EL (cell line): ENCODE results near the gene CAMK1D.

Experiments
- DNase-seq: peaks from one replicate; pipeline ENCODE4 v3.0.0-alpha.2; 2016

CAMK1D gene

DNA sequence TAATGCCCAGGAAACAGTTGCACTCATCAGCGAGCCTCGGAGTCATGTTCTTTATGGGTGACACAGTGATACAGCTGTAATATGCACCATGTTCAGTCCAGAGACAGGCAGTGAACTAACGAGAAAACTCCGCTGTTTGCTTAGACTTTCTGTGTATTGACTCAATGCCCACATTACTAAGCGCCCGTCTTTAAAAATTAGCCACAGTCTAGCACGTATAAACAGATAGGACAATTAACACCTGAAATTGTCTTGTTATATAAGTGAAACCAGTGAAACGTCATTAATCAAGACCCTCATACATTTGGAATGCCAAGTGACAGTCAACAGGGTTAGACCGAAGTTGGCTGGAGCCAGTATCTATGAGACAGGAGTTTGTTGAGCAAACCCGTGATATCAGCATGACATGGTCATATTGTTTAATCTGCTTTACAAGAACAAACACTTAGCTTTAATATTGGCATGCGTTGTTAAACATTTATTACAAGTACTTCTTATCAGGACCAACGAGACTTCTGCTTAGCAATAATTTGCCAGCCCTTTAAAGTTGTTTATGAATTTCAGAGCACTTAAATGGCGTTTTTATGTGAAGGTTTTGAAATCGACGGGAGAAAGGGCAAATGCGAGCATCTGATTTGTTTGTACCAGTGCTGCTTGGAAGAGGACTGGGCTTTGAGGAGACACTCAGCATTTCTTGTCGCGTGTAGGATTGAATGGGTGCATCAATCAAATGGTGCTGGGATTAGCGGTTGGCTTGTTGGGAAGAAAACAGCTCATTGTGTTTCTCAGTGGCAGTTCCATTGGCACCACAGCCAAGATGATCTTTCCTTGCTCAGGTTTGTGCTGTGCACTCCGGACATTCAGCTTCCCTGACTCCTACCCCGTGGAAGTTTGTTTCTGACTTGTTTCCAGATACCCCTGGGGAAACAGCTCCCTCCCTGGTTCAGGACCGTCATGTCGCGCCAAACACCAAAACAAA lies 56.3 kb downstream of the CAMK1D start:
- no peak for DNase-seq

DNA sequence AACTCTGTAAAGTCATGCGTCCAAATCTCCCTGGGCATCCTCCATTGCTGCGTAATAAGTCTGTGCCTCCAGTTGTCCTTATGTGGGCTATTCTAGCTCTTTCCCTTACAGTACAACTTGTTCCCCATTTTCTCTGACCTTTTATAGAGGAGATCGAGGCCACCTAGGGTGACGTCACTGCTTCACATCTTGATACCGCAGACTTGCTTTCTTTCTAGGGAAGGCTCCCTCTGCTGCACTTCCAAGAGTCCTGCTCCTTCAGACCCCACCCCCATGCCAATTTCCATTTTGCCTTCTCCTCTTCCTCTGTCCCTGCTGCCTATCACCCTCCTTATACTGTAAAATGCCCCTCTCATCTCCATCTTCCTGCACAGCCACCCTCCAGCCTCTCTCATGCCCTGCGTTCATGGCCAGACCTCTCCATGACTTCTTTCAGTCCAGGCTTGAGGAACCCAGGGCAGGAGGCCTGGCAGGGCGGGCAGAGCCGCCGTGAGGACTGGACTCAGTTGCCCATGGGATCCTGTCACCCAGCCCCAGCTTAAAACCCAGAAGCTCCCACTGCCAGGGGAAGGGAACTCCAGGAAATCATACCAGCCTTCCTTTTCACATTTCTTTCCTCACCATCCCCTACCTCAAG lies 57.5 kb downstream of the CAMK1D start:
- DNase-seq: no peak

DNA sequence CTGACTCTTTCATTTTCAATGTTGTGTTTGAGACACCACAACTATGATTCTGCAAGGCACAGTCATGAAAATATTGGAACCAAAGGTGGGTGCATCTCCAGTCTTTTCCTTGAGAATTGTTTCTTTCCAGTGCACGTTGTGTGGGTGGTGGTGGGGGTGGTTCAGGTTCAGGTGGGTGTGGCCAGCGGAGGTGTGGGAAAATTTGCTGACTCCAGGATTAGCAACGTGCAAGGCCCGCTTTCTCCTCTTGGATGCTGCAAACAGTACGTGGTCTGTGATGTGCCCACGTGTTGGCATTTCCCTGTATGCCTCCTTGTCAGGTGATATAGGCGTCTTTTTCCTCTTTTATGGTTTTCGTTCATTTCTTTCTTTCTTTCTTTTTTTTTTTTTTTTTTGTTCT lies 59.1 kb downstream of the CAMK1D start:
- no peak for DNase-seq

DNA sequence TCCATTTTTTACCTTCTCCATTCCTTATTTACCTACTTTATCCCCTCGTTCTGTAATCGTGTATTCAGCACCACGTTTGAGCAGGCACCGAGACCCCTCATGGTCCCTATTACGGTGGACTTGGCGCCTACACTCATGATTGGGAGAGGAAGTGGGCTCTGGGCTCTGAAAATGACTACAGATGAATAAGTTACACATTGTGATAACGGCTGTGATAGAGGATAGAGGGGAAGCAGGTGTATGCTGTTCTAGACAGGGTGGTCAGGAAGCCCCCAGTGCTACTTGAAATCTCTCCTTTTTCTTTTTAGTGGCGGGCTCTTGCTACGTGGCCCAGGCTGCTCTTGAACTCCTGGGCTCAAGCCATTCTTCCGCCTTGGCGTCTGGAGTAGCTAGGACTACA lies 59.8 kb downstream of the CAMK1D start:
- DNase-seq: no peak

DNA sequence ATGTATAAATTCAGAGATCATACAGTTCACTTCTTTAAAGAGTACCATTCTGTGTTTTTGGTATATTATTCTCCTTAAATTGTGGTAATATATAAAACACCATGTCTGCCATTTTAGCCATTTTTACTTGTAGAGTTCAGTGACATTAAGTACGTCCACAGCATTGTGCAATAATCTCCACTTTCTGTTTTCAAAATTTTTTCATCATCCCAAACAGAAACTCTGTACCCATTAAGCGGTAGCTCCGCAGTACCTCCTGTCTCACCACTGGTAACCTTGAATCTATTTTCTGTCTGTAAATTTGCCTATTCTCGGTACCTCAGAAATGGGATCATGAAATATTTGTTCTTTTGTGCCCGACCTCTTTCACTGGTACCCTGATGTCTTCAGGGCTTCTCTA lies 60.3 kb downstream of the CAMK1D start:
- no peak for DNase-seq

DNA sequence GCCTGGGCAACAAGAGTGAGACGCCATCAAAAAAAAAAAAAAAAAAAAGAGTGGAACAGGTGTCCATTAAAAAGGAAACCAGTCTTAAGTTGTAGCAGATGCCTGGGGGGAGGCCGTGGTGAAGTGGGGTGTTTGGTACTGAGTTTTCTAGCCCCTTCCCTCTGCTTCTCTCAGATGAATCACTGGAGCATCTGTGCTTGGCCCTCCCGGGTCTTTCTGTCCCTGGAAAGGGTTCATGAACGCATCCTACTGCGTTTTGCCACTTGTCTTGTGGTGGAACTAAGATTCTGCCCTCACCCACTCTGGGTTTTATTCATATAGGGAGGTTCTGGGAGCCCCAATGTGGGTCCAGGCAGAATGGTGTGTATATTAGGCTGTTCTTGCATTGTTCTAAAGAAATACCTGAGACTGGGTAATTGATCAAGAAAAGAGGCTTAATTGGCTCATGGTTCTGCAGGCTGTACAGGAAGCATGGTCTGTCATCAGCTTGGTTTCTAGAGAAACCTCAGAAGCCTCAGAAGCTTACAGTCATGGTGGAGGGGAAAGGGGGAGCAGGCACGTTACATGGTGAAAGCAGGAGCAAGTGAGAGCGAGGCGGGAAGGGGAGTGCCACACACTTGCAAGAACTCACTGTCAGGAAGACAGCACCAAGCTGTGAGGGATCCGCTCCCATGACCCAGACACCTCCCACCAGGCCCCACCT lies 63.5 kb downstream of the CAMK1D start:
- DNase-seq: no peak

DNA sequence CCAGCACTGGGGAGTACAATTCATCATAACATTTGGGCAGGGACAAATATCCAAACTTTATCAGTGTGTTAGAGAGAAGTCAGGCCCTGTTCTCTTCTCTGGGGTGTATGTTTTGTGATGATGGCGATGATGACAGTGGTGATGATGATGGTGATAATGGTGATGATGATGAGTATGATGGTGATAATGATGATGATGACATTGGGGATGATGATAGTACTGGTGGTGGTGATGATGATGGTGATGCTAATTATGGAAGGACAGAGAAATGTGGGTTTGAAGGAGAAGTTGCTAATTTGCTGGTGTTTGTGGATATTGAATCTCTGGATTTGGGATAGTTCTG lies 64.0 kb downstream of the CAMK1D start:
- DNase-seq: no peak

DNA sequence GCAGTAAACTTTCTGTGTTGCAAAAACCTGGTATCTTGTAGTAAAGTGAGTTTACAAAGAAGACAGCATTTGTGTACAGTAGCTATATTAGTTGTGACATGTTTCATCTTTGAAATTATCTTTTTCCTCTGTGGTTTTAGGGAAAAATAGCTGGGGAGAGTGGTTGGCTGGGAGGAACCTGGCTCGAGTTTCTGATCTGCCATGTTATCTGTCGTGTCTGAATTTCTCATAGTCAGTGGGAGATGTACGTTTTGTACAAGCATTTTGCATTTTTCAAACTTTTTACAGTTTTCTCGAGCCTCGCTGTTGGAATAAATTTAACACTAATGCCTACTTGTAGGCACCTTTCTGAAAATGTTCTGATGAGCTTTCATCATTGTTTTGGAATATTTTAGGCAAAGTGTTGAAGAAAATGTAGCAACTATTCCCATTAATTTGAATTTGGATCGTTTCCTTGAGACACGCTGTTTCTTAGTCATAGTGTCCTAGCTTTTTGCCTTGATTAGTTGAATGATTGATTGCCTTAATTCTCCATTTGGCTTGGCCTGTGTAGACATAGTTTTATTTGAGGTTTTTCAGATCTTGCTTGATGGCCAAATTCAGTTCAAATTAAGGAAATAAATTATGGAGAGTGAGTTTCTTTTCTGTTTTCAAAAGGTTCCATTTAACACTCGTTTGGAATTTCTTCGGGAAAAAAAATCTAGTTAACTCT lies 65.1 kb downstream of the CAMK1D start:
- no peak for DNase-seq

DNA sequence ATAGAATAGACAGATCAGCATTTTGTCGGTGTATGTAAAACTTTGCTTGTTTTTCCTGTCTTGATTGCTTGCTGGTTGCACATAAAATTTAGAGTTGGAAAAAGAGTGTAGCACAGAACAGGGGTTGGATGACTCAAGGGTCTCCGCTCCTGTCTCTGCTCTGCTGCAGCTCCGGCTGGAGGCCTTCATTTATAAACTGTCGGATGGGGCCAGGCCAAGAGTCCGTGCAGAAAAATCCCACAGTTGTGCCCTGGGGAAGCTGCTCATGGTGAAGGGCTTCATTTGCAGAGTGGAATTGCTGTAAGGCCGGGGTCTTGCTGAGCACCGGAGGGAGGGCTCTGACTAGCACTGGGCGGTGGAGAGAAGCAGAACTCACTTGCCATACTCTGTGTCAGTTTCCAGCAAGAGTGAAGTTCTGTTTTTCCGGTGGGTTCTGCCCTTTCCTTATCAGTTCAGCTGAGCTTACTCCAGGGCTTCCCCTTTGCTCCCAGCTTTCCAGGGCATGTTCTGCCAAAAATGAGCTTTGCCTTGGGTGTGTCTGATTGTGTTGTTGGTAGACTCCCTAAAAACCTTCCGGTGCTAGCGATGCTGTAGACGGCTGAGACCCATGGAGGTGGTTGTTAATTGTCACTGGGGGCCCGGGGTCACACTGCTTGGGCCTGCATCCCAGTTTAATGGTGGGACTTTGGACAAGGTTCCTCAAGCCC lies 67.2 kb downstream of the CAMK1D start:
- DNase-seq: no peak

DNA sequence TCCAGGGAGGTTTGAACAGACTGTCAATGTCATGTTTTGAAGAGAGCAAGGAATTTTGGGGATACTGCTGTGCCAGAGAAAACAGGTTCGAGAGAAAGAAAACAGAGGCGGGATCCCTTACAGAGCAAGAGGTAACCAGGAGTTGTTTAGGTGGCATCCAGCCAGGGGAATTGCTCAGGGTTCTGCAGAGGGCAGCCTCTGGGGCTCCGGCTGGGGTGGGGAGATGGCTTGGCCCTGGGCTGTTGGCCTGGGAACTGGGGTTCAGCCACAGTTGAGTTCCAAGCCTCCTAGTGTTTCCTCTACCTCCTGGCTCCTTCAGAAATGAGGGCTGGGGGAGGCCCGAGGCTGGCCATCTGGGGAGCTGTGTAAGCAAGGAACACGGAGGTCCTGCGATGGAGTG lies 68.0 kb downstream of the CAMK1D start:
- DNase-seq: no peak

DNA sequence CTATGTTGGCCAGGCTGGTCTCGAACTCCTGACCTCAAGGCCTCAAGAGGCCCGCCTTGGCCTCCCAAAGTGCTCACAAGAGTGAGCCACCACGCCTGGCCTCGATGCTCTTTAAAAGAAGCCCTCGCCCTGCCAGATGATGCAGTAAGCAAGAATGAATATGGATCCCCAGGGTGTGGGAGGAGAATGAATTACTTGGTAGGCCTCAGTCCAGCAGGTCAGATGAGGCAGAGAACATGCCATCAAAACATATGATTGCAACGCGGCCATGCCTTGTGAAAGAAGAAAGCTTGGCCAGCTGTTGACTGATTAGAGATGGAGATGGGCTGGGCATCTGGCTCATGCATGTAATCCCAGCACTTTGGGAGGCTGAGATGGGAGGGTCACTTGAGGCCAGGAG lies 68.7 kb downstream of the CAMK1D start:
- no peak for DNase-seq

DNA sequence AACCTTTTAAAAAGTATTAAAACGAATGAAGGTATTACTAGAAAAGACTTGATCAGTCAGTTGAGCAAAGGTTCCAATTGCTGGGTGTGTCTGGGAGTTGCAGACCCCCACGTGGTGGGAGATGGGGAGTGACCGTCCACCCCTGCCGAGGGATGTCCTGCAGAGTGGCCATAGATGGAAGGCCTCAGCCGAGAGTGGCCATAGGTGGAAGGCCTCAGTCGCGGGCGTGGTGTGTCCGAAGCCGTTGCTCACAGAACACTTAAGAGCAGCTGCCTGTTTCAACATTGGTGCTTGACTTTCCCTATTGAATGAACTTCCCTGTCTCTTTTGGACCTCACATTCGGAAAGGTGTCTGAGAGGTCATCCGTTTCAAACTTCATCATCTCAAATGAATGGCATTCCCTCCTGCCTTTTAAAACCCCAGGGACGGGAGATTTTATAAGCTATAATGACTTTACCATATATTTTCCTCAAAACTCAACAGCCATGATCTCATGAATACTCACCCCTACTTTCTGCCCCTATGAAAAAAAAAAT lies 69.4 kb downstream of the CAMK1D start:
- no peak for DNase-seq

DNA sequence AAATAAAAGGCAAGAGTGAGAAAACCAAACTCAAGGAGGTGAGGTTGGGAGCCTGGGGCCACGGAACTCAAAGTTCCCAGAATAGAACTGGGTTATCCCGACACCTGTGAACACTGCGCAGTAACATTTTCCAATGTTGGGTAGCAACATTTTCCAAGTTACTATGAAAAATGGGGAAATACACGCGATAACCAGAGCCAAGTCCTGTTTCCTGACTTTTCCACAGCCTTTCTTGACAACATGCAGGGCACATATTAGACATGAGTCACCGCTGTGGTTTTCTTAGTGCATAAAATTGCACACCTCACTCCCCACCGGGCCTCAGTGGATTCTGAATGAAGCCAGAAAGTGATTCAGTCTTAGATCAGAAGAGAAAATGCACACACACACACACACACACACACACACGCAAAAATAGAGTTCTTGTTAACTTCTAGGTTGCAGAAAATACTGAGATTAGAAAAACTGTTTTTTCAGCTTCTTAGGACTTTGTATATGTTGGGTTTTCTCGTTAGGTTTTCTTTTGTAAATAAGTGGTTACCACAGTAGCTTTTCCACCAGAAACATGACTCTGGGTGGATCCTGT lies 70.0 kb downstream of the CAMK1D start:
- peak; percentile 78 for DNase-seq

DNA sequence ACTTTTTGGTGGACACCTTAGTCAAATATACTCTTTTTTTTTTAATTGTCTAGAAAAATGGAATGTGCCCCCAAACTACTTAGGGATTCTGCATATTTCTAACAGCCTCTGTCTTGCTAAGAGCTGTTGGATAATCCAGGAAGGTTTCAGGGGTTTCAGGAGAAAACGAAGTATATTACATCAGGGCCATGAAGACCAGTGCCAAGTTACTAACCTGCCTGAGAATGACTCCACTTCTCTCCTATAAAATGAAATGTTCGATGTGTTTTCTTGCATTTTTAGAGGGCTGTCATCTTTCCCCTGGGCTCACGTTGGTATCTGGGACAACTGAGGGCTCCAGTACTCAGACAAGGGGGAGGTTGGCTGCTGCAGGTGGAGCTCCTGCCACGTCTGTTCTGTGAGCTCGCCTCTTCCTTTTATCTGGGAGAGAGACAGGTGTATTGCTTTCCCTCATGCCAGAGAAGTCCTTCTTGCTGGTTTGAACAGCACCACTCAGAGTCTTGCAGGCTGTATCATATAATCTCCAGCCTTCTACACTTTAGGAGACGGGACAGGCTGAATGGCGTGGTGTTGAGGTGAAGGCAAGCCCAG lies 71.3 kb downstream of the CAMK1D start:
- DNase-seq: no peak

DNA sequence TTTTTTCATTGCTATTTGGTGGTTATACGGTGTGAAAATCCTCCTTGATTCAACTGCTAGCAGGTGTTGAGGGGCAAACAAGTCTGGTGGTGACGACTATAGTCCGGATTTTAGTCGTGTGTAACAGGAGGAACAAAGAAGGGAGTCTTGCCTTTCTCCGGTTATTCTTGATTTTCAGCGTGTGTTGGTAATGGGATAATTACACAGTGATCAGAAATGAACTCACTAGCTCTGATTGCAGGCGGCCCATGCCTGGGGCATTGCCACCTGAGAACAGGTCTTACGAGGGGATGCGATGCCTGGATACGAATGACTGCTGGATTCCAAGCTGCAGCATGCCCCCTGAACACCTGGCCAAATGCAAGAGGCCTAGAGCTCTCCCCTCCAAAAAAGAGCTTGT lies 72.8 kb downstream of the CAMK1D start:
- DNase-seq: no peak

DNA sequence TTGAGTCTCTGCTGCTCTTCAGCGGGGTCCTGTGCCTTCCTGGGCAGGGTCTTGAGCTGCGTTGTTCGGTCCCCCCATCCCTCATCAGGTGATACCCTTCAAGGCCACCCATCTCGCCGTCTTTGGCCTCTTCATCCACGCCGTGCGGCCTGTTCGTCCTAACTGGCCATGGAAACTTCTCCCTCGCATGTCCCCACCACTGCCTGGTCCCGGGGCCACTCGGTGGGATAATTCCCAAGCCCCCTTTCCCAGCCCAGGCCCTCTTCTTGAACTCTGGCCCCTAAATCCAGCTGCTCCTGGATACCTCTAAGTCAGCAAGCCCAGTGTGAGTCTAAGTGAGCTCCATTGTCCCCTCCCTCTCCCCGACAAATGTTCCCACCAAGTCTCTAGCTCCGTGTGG lies 74.5 kb downstream of the CAMK1D start:
- no peak for DNase-seq

DNA sequence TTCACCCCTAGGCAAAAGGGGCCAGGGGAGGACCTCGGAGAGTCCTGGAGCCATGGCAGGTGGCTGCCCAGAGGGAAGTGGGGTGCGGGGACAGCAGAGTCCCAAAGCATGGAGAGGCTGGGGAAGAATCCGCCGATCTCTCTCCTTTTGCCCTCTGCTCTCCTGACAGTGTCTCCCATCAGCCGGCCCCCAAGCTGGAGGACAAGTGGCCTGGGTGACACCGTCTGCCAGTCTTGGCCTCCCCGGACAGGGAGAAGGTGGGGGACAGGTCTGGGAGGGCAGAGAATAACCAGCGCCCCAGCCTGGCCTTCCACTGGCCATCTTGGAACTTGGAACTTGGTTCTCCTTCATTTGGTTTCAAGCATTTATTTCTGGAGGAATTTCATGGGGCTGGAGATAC lies 77.9 kb downstream of the CAMK1D start:
- DNase-seq: no peak

DNA sequence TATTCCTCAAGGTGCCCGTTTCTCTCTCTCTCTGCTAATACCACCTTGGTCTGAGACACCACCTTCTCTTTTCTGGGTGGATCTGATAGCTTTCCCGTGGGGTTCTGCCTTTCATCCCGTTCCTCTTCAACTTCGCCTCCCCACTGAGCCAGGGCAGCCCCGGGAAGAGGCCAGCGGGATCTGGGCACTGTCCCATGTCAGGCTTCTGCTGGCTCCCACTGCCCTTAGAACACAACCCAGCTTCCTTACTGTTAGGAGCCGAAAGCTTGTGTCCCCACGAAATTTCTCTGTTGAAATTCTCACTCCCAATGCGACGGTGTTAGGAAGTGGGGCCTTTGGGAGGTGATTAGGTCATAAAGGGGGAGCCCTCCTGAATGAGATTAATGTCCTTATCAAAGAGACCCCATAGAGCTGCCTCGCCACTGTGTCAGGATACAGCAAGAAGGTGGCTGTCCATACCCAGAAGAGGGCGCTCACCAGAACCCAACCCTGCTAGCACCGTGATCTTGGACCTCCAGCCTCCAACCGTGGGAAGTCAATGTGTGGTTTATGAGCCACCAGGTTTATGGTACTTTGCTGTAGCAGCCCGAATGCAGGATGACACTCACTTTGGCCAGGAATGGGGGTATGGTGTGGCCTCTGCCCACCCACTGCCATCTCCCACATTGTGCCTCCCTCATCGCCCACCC lies 79.2 kb downstream of the CAMK1D start:
- DNase-seq: no peak

DNA sequence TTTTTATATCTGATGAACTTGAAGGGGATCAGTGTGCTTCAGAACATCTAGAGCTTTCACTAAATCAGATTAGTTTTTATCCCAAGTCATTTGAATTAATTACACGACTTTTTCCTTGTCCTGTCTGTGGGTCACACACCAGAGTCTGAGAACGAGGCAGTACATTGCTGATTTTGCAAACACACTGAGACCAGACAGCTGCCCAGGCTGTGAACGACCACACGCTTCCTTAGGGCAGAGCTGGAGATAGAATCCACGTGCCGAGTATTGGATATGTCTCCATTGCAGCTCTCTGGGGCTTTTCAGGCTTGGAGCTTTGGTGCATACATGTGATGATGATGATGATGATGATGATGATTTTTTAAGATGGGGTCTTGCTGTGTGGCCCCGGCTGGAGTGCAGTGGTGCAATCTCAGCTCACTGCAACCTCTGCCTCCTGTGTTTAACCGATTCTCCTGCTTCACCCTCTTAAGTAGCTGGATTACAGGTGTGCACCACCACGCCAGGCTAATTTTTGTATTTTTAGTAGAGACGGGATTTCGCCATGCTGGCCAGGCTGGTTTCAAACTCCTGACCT lies 81.1 kb downstream of the CAMK1D start:
- no peak for DNase-seq
